PC-3 (cell line): Measurements from ENCODE around the gene MIPOL1. TPM values are rescaled to one million over a fixed set of nuclear protein-coding genes. Genes with fewer than 3 reads are reported as not detected.

Experiments
- ATAC-seq: fragments of 200-7000 bp; cut with Tn5 transposase; 2 replicates; pipeline ENCODE4 v1.9.1; 2020; ENCODE audit warnings: mild to moderate bottlenecking, moderate library complexity
- BruUV-seq: library from RNA; stranded (reverse); fragments of 400-500 nt; replicated peaks from 2 replicates; lab custom pipeline; 2021; lab: Mats Ljungman, UMichigan
- CTCF ChIA-PET: fragments of 300-600 bp; sonication (Branson Sonifier 250); formaldehyde crosslinking; loops from one replicate; lab custom pipeline; 2022; ENCODE audit warnings: antibody characterized with exemption; lab: Charles Lee
- POLR2A ChIA-PET: fragments of 300-600 bp; sonication (Branson Sonifier 250); formaldehyde crosslinking; loops from one replicate; lab custom pipeline; 2022; ENCODE audit warnings: antibody characterized with exemption; ENCODE audit not compliant: unreplicated experiment; lab: Charles Lee
- DNase-seq: peaks from one replicate; pipeline ENCODE4 v3.0.0-alpha.2; 2015
- H2AFZ ChIP-seq: fragments of 300-600 bp; sonication (generic); 2 replicates; pipeline ENCODE4 v1.6.0; 2016; ENCODE audit warnings: antibody characterized with exemption, low read length
- H3F3A ChIP-seq: fragments of 300-600 bp; sonication (generic); one replicate; pipeline ENCODE4 v1.6.0; 2017; ENCODE audit warnings: antibody characterized with exemption, low read length, control low read depth, mild to moderate bottlenecking; ENCODE audit not compliant: unreplicated experiment
- H3K27ac ChIP-seq: fragments of 300-600 bp; sonication (generic); 2 replicates; pipeline ENCODE4 v1.5.1; 2016; ENCODE audit warnings: mild to moderate bottlenecking, low read length
- H3K27me3 ChIP-seq: fragments of 300-600 bp; sonication (generic); 2 replicates; pipeline ENCODE4 v1.6.1; 2016; ENCODE audit warnings: low read length, mixed read lengths
- H3K36me3 ChIP-seq: fragments of 300-600 bp; sonication (generic); 2 replicates; pipeline ENCODE4 v1.6.1; 2016; ENCODE audit warnings: low read depth, mixed run types, low read length, mixed read lengths
- H3K4me1 ChIP-seq: fragments of 300-600 bp; sonication (generic); 2 replicates; pipeline ENCODE4 v1.5.1; 2016; ENCODE audit warnings: low read length; ENCODE audit not compliant: insufficient read depth
- H3K4me2 ChIP-seq: fragments of 300-600 bp; sonication (generic); 2 replicates; pipeline ENCODE4 v1.6.0; 2016; ENCODE audit warnings: low read length
- H3K4me3 ChIP-seq: fragments of 300-600 bp; sonication (generic); 2 replicates; pipeline ENCODE4 v1.5.1; 2016; ENCODE audit warnings: mild to moderate bottlenecking, low read length, mixed read lengths
- H3K79me2 ChIP-seq: fragments of 300-600 bp; sonication (generic); 2 replicates; pipeline ENCODE4 v1.6.1; 2017; ENCODE audit warnings: low read length, mixed read lengths
- H3K9ac ChIP-seq: fragments of 300-600 bp; sonication (generic); 2 replicates; pipeline ENCODE4 v1.6.0; 2016; ENCODE audit warnings: mild to moderate bottlenecking, low read length
- H3K9me2 ChIP-seq: fragments of 300-600 bp; sonication (generic); replicated peaks from 2 replicates; pipeline ENCODE4 v1.6.1; 2016; ENCODE audit warnings: mixed run types, low read length, mixed read lengths
- H3K9me3 ChIP-seq: fragments of 300-600 bp; sonication (generic); 2 replicates; pipeline ENCODE4 v1.6.1; 2016; ENCODE audit warnings: low read length, mixed read lengths
- H4K20me1 ChIP-seq: fragments of 300-600 bp; sonication (generic); 2 replicates; pipeline ENCODE4 v1.6.1; 2016; ENCODE audit warnings: low read length, mixed read lengths
- EZH2 ChIP-seq: fragments of 300-600 bp; sonication (generic); IDR thresholded peaks from one replicate; pipeline ENCODE4 v1.6.1; 2017; ENCODE audit warnings: antibody characterized with exemption, mild to moderate bottlenecking, low read length; ENCODE audit not compliant: unreplicated experiment
- EZH2phosphoT487 ChIP-seq: fragments of 300-600 bp; sonication (generic); IDR thresholded peaks from 2 replicates; pipeline ENCODE4 v1.6.1; 2018; ENCODE audit warnings: mild to moderate bottlenecking, antibody characterized with exemption, low read length, borderline replicate concordance
- intact Hi-C: fragments of 100-400 bp; cut with micrococcal nuclease; formaldehyde crosslinking; loops from 2 replicates; pipeline ENCODE4 v1.9.0; 2023
- total RNA-seq: library from RNA; depleted of rRNA; stranded (reverse); fragments of >200 nt; gene quantifications from 2 replicates; pipeline ENCODE4 v1.2.3, GENCODE V29; 2014
- TF ChIP-seq, protein P1 (sequence below): fragments of 300-600 bp; sonication (generic); conservative IDR thresholded peaks from 2 replicates; pipeline ENCODE4 v1.5.1; 2017; ENCODE audit warnings: antibody characterized with exemption, low read depth, mild to moderate bottlenecking, low read length

The MIPOL1 gene
- total RNA-seq, 1 experiment from 2014 or later: 22.5 TPM

DNA sequence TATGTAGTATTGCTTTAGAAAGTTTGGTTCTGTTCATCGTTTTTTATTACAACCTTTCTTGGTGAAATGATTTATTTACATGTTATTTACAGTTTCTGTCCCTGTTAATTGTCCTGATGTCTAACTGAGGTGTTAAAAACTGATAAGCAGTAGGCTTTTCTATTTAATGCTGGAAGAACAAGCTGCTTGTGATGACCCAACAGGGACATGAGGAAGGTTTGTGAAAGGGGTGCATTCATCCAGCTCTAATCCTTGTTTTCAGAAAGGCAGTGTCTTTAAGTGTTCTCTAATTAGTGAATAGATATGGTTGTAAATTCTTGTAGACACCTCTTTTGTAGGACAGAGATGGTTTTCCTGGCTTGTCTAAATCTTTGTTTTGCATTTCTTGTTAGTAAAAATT, 205.9 kb downstream of the MIPOL1 start:
- no peak for ATAC-seq
- intact Hi-C loops: no loop called here
- Histone ChIP-seq H3K27me3 (no peaks in the 10 kb centered on the region), H4K20me1 (no peaks in the 10 kb centered on the region), H3F3A (no peaks in the 10 kb centered on the region), H3K36me3 (no peaks in the 10 kb centered on the region), H3K9me2 (no peaks in the 10 kb centered on the region), H2AFZ (no peak overlapping the region), H3K27ac (no peak overlapping the region), H3K4me3 (no peak overlapping the region), H3K4me1 (no peaks in the 10 kb centered on the region), H3K79me2 (no peaks in the 10 kb centered on the region), H3K9ac (no peak overlapping the region), H3K9me3 (no peaks in the 10 kb centered on the region), H3K4me2 (no peak overlapping the region)
- CTCF ChIA-PET: no interaction called here
- POLR2A ChIA-PET: no interaction called here
- no peak for DNase-seq
- no TSS peak for BruUV-seq
- TF ChIP-seq EZH2: no peak
- TF ChIP-seq, protein P1, sequence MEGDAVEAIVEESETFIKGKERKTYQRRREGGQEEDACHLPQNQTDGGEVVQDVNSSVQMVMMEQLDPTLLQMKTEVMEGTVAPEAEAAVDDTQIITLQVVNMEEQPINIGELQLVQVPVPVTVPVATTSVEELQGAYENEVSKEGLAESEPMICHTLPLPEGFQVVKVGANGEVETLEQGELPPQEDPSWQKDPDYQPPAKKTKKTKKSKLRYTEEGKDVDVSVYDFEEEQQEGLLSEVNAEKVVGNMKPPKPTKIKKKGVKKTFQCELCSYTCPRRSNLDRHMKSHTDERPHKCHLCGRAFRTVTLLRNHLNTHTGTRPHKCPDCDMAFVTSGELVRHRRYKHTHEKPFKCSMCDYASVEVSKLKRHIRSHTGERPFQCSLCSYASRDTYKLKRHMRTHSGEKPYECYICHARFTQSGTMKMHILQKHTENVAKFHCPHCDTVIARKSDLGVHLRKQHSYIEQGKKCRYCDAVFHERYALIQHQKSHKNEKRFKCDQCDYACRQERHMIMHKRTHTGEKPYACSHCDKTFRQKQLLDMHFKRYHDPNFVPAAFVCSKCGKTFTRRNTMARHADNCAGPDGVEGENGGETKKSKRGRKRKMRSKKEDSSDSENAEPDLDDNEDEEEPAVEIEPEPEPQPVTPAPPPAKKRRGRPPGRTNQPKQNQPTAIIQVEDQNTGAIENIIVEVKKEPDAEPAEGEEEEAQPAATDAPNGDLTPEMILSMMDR: no peak
- no peak for TF ChIP-seq EZH2phosphoT487

DNA sequence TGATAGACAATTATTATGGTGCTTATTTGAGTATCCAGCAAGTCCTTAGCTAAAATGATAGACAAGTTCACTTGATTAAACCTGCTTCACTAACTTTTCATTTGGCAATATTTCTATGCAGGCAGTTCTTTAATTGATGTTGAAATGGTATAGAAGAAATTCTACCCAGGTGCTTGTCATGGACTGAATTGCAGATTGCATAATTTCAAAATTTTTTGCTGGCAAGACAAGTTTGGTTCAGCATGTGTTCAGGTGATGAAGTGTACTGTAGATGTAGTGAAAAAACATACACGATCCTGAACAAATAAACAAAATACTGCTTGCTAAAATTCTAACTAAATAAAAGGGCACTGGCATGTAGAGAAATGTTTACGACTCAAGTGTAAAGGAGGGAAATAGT, 208.4 kb downstream of the MIPOL1 start:
- no peak overlapping the region for H3K4me3 ChIP-seq
- no peaks in the 10 kb centered on the region for H3K9me3 ChIP-seq
- no peak overlapping the region for H3K4me2 ChIP-seq
- no peaks in the 10 kb centered on the region for H3K9me2 ChIP-seq
- H3K4me1 ChIP-seq: no peaks in the 10 kb centered on the region
- H4K20me1 ChIP-seq: no peaks in the 10 kb centered on the region
- no peaks in the 10 kb centered on the region for H3K27me3 ChIP-seq
- ChIA-PET POLR2A (no interaction called here), CTCF (no interaction called here)
- no peak overlapping the region for H3K27ac ChIP-seq
- TF ChIP-seq EZH2 (no peak), EZH2phosphoT487 (no peak)
- TF ChIP-seq, protein P1: no peak
- no peaks in the 10 kb centered on the region for H3K36me3 ChIP-seq
- H3K9ac ChIP-seq: no peak overlapping the region
- DNase-seq: no peak
- no peaks in the 10 kb centered on the region for H3K79me2 ChIP-seq
- BruUV-seq: no TSS peak
- H2AFZ ChIP-seq: no peak overlapping the region
- no peaks in the 10 kb centered on the region for H3F3A ChIP-seq
- intact Hi-C loops: no loop called here
- no peak for ATAC-seq

DNA sequence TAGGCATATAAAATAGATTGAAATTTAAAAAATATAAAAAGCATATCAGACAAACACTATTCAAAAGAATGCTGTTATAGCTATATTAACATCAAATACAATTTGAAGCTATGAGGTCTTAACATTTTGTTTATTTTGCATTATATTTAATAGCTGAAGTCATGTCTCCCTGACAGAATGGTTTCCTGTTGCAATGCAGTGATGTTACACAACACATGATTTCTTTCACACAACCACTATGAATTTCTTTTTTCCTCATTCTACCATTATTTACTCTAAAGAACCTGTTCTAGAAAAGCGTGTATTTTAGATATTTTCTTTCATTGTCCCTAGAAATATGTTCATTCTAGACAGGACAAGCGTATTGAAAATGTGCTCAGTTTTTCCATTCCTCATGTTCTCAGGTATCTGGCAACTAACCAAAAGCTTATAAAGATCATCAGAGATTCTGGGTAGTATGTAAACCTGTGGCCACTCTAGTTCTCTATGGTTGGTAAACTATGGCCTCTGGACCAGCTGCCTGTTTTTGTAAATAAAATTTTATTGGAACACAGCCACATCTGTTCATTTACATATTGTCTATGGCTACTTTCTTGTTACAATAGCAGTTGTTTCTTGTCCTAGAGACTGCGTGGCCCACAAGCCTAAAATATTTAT, 213.5 kb downstream of the MIPOL1 start:
- Histone ChIP-seq H4K20me1 (no peaks in the 10 kb centered on the region), H3F3A (no peaks in the 10 kb centered on the region), H3K79me2 (no peaks in the 10 kb centered on the region), H3K4me3 (no peak overlapping the region), H3K27me3 (no peaks in the 10 kb centered on the region), H3K36me3 (no peaks in the 10 kb centered on the region), H3K9me3 (no peaks in the 10 kb centered on the region), H3K9me2 (no peaks in the 10 kb centered on the region), H2AFZ (no peak overlapping the region), H3K4me2 (no peak overlapping the region), H3K9ac (no peak overlapping the region), H3K4me1 (no peaks in the 10 kb centered on the region), H3K27ac (no peak overlapping the region)
- no peak for DNase-seq
- no peak for ATAC-seq
- no TSS peak for BruUV-seq
- ChIA-PET POLR2A (interaction anchor here (0.7 kb wide), 1 partner anchor 174 kb away, joined by 23 read pairs; no protein-coding TSS in a partner anchor), CTCF (no interaction called here)
- TF ChIP-seq EZH2: no peak
- TF ChIP-seq EZH2phosphoT487: no peak
- TF ChIP-seq, protein P1: no peak
- intact Hi-C loops: no loop called here
